Endometrium (tissue), 2 donors: Measurements from ENCODE around the gene FHL1.
A peak's percentile ranks its signal among the peaks of the same experiment; 100 is the strongest.

Experiments
- FAIRE-seq: peaks from 2 replicates; lab custom pipeline; 2012; peaks lifted over from hg19 to GRCh38; lab: Jason Lieb, UNC
- donor health status: control.
- donor health status: control.

FHL1 gene

GRCh38 chrX:136185401-136186022 is 38.2 kb downstream of the FHL1 start:
- FAIRE-seq: no peak

- no peak for FAIRE-seq
Measured at GRCh38 chrX:136186023-136186413, 38.7 kb downstream of the FHL1 start.

- FAIRE-seq: no peak
Measured at GRCh38 chrX:136189222-136189621, 41.9 kb downstream of the FHL1 start.

GRCh38 chrX:136190038-136190713 is 42.8 kb downstream of the FHL1 start:
- FAIRE-seq: no peak

GRCh38 chrX:136191171-136191570 is 43.8 kb downstream of the FHL1 start:
- no peak for FAIRE-seq

- no peak for FAIRE-seq
Measured at GRCh38 chrX:136192135-136192534, 44.8 kb downstream of the FHL1 start.

GRCh38 chrX:136192839-136193414 is 45.6 kb downstream of the FHL1 start:
- no peak for FAIRE-seq

GRCh38 chrX:136193771-136194170 is 46.4 kb downstream of the FHL1 start:
- no peak for FAIRE-seq

- FAIRE-seq: no peak
Measured at GRCh38 chrX:136194536-136194935, 47.2 kb downstream of the FHL1 start.

GRCh38 chrX:136195247-136195646 is 47.9 kb downstream of the FHL1 start:
- no peak for FAIRE-seq

GRCh38 chrX:136196691-136197155 is 49.4 kb downstream of the FHL1 start:
- FAIRE-seq: no peak

- no peak for FAIRE-seq
Measured at GRCh38 chrX:136198010-136198409, 50.7 kb downstream of the FHL1 start.

- no peak for FAIRE-seq
Measured at GRCh38 chrX:136198678-136199243, 51.4 kb downstream of the FHL1 start.

- FAIRE-seq: no peak
Measured at GRCh38 chrX:136199365-136199764, 52.0 kb downstream of the FHL1 start.

- no peak for FAIRE-seq
Measured at GRCh38 chrX:136200466-136200865, 53.1 kb downstream of the FHL1 start.

- FAIRE-seq: no peak
Measured at GRCh38 chrX:136201601-136202000, 54.3 kb downstream of the FHL1 start.

GRCh38 chrX:136202889-136203288 is 55.6 kb downstream of the FHL1 start:
- FAIRE-seq: peak; percentile 46

GRCh38 chrX:136203438-136203837 is 56.1 kb downstream of the FHL1 start:
- FAIRE-seq: no peak

GRCh38 chrX:136203951-136204350 is 56.6 kb downstream of the FHL1 start:
- FAIRE-seq: no peak

GRCh38 chrX:136204571-136204970 is 57.2 kb downstream of the FHL1 start:
- FAIRE-seq: no peak

- FAIRE-seq: no peak
Measured at GRCh38 chrX:136205882-136206380, 58.6 kb downstream of the FHL1 start.

- no peak for FAIRE-seq
Measured at GRCh38 chrX:136206916-136207315, 59.6 kb downstream of the FHL1 start.

- no peak for FAIRE-seq
Measured at GRCh38 chrX:136207546-136207945, 60.2 kb downstream of the FHL1 start.
